ENCODE data around the gene IER2.
A peak's percentile ranks its signal among the peaks of the same experiment; 100 is the strongest.

IER2 gene

GRCh38 chr19:13150187-13150930 lies at the start of gene IER2, which contains the start of gene STX10:
Gene IER2 (plus strand): TSS chr19:13150411. CDS start chr19:13153187, 2,776 bp downstream.
Gene STX10 (minus strand): TSS chr19:13150375. CDS start chr19:13150173, 202 bp downstream.
- DNase-seq (ENCODE audit: low spot score), result peak; percentile 92

GRCh38 chr19:13100841-13101589 lies 49.2 kb upstream of the IER2 start:
- DNase-seq (ENCODE audit: low spot score), result no peak

- DNase-seq (ENCODE audit: low spot score), result no peak
Measured at GRCh38 chr19:13101590-13102415, 48.4 kb upstream of the IER2 start.

GRCh38 chr19:13102416-13102665 lies 47.9 kb upstream of the IER2 start:
- no peak for DNase-seq (ENCODE audit: low spot score)

GRCh38 chr19:13102666-13103580 lies 47.3 kb upstream of the IER2 start, which contains the start of gene LYL1:
Gene LYL1 (minus strand): TSS chr19:13102858. CDS start chr19:13101171, 1,687 bp downstream.
- DNase-seq (ENCODE audit: low spot score), result peak; percentile 91

GRCh38 chr19:13103581-13104359 lies 46.4 kb upstream of the IER2 start:
- DNase-seq (ENCODE audit: low spot score), result no peak

GRCh38 chr19:13104360-13104847 lies 45.8 kb upstream of the IER2 start:
- DNase-seq (ENCODE audit: low spot score), result peak; percentile 88

GRCh38 chr19:13104848-13105711 lies 45.1 kb upstream of the IER2 start:
- no peak for DNase-seq (ENCODE audit: low spot score)

- no peak for DNase-seq (ENCODE audit: low spot score)
Measured at GRCh38 chr19:13109361-13110098, 40.7 kb upstream of the IER2 start.

GRCh38 chr19:13110099-13110610 lies 40.1 kb upstream of the IER2 start:
- DNase-seq (ENCODE audit: low spot score), result no peak

GRCh38 chr19:13112555-13112954 lies 37.7 kb upstream of the IER2 start:
- no peak for DNase-seq (ENCODE audit: low spot score)

GRCh38 chr19:13115936-13116281 lies 34.3 kb upstream of the IER2 start:
- no peak for DNase-seq (ENCODE audit: low spot score)

- DNase-seq (ENCODE audit: low spot score), result peak; percentile 93
Measured at GRCh38 chr19:13116282-13117175, 33.7 kb upstream of the IER2 start, which contains the start of gene TRMT1. Gene TRMT1 (minus strand): TSS chr19:13116740. CDS start chr19:13116399, 341 bp downstream.

GRCh38 chr19:13117176-13117771 lies 32.9 kb upstream of the IER2 start:
- DNase-seq (ENCODE audit: low spot score), result no peak

GRCh38 chr19:13117772-13118423 lies 32.3 kb upstream of the IER2 start, which contains the start of gene NACC1:
Gene NACC1 (plus strand): TSS chr19:13118264. CDS start chr19:13135208, 16,944 bp downstream.
- peak; percentile 87 for DNase-seq (ENCODE audit: low spot score)

- no peak for DNase-seq (ENCODE audit: low spot score)
Measured at GRCh38 chr19:13118424-13119193, 31.6 kb upstream of the IER2 start.

Measured in kidney capillary endothelial cell (primary cell).